ENCODE measurements around the gene SEMA5A. TPM values are rescaled to one million over a fixed set of nuclear protein-coding genes. Genes with fewer than 3 reads are reported as not detected.

The SEMA5A gene
- total RNA-seq, 1 donor from 2014 or later: 9.3 TPM

- Histone ChIP-seq H3K27me3 (no peaks in the 10 kb centered on the region), H3K4me3 (no peak overlapping the region), H3K36me3 (no peaks in the 10 kb centered on the region), H3K4me1 (no peaks in the 10 kb centered on the region), H3K9me3 (peaks cover 6% of the 10 kb centered on the region), H3K27ac (no peak overlapping the region)
- DNase-seq (ENCODE audit: extremely low spot score in 2 of 2): no peak
- intact Hi-C loops (cut with DNase I): no loop called here
- TF ChIP-seq POLR2AphosphoS5 (IDR thresholded peaks at IDR 0.05; ENCODE audit: insufficient read depth in 1 of 2, low read depth in 1 of 2): no peak
- TF ChIP-seq CTCF (IDR thresholded peaks at IDR 0.05): no peak
- TF ChIP-seq POLR2A (IDR thresholded peaks at IDR 0.05): no peak
These were observed 63.5 kb downstream of the SEMA5A start for GRCh38 chr5:9482381-9482780.

- Histone ChIP-seq H3K27ac (no peak overlapping the region), H3K4me1 (no peaks in the 10 kb centered on the region), H3K4me3 (no peak overlapping the region), H3K27me3 (no peaks in the 10 kb centered on the region), H3K9me3 (peaks cover 9% of the 10 kb centered on the region), H3K36me3 (no peaks in the 10 kb centered on the region)
- intact Hi-C loops (cut with DNase I): no loop called here
- no peak for TF ChIP-seq POLR2A (IDR thresholded peaks at IDR 0.05)
- TF ChIP-seq CTCF (IDR thresholded peaks at IDR 0.05): no peak
- TF ChIP-seq POLR2AphosphoS5 (IDR thresholded peaks at IDR 0.05; ENCODE audit: insufficient read depth in 1 of 2, low read depth in 1 of 2): no peak
- DNase-seq (ENCODE audit: extremely low spot score in 2 of 2): no peak
These were observed 65.4 kb downstream of the SEMA5A start for GRCh38 chr5:9480499-9480898.

- Histone ChIP-seq H3K4me3 (no peak overlapping the region), H3K27me3 (no peaks in the 10 kb centered on the region), H3K27ac (no peak overlapping the region), H3K9me3 (peaks cover 9% of the 10 kb centered on the region), H3K36me3 (no peaks in the 10 kb centered on the region), H3K4me1 (no peaks in the 10 kb centered on the region)
- no peak for DNase-seq (ENCODE audit: extremely low spot score in 2 of 2)
- intact Hi-C loops (cut with DNase I): no loop called here
- no peak for TF ChIP-seq POLR2A (IDR thresholded peaks at IDR 0.05)
- TF ChIP-seq CTCF (IDR thresholded peaks at IDR 0.05): no peak
- TF ChIP-seq POLR2AphosphoS5 (IDR thresholded peaks at IDR 0.05; ENCODE audit: insufficient read depth in 1 of 2, low read depth in 1 of 2): no peak
These were observed 65.9 kb downstream of the SEMA5A start for GRCh38 chr5:9479990-9480389.

GRCh38 chr5:9479361-9479760 lies 66.5 kb downstream of the SEMA5A start:
- Histone ChIP-seq H3K27ac (no peak overlapping the region), H3K9me3 (peaks cover 9% of the 10 kb centered on the region), H3K4me3 (no peak overlapping the region), H3K4me1 (no peaks in the 10 kb centered on the region), H3K36me3 (no peaks in the 10 kb centered on the region), H3K27me3 (no peaks in the 10 kb centered on the region)
- no peak for DNase-seq (ENCODE audit: extremely low spot score in 2 of 2)
- intact Hi-C loops (cut with DNase I): no loop called here
- no peak for TF ChIP-seq CTCF (IDR thresholded peaks at IDR 0.05)
- TF ChIP-seq POLR2AphosphoS5 (IDR thresholded peaks at IDR 0.05; ENCODE audit: insufficient read depth in 1 of 2, low read depth in 1 of 2): no peak
- TF ChIP-seq POLR2A (IDR thresholded peaks at IDR 0.05): no peak

- H3K9me3 ChIP-seq: peaks cover 9% of the 10 kb centered on the region
- no peaks in the 10 kb centered on the region for H3K4me1 ChIP-seq
- no peak for TF ChIP-seq CTCF (IDR thresholded peaks at IDR 0.05)
- no peak for TF ChIP-seq POLR2AphosphoS5 (IDR thresholded peaks at IDR 0.05; ENCODE audit: insufficient read depth in 1 of 2, low read depth in 1 of 2)
- TF ChIP-seq POLR2A (IDR thresholded peaks at IDR 0.05): no peak
- intact Hi-C loops (cut with DNase I): no loop called here
- no peak overlapping the region for H3K27ac ChIP-seq
- H3K27me3 ChIP-seq: no peaks in the 10 kb centered on the region
- no peak overlapping the region for H3K4me3 ChIP-seq
- no peak for DNase-seq (ENCODE audit: extremely low spot score in 2 of 2)
- H3K36me3 ChIP-seq: no peaks in the 10 kb centered on the region
These were observed 68.3 kb downstream of the SEMA5A start for GRCh38 chr5:9477537-9477936.
